Colonic mucosa (tissue), 4 donors: ENCODE data around the gene PARM1. TPM values are rescaled to one million over a fixed set of nuclear protein-coding genes. Genes with fewer than 3 reads are reported as not detected.

Experiments used
- DNase-seq: peaks from one replicate; pipeline ENCODE4 v3.0.0-alpha.2; 2020
- H3K27ac ChIP-seq: fragments of 200-600 bp; one replicate; pipeline ENCODE4 v1.8.0; 2021
- H3K27me3 ChIP-seq: fragments of 200-600 bp; one replicate; pipeline ENCODE4 v1.8.0; 2021
- H3K36me3 ChIP-seq: fragments of 200-600 bp; one replicate; pipeline ENCODE4 v1.8.0; 2021
- H3K4me1 ChIP-seq: fragments of 200-600 bp; one replicate; pipeline ENCODE4 v1.8.0; 2021; ENCODE audit warnings: mild to moderate bottlenecking
- H3K4me3 ChIP-seq: fragments of 200-600 bp; one replicate; pipeline ENCODE4 v1.8.0; 2021
- H3K9ac ChIP-seq, 2 donors: one replicate each; pipeline ENCODE4 v1.7.0; 2013; ENCODE audit warnings: control low read depth in 2 of 2, low read depth in 2 of 2, low read length in 2 of 2
- H3K9me3 ChIP-seq: fragments of 200-600 bp; one replicate; pipeline ENCODE4 v1.8.0; 2021
- CTCF ChIP-seq: fragments of 200-600 bp; IDR thresholded peaks from one replicate; pipeline ENCODE4 v1.8.0; 2022; ENCODE audit warnings: antibody characterized with exemption, mild to moderate bottlenecking
- intact Hi-C: fragments of 100-400 bp; cut with DNase I; formaldehyde crosslinking; loops from one replicate; pipeline ENCODE4 v1.14.1; 2022
- total RNA-seq, 2 donors: library from RNA; stranded (reverse); fragmentation: NEBNext Ultra II Directional in 1 of 2; extraction: Animal tissue kit (Norgen Biotek cat#: 25700) in 1 of 2; gene quantifications; one replicate each; pipeline ENCODE4 v1.2.1, GENCODE V29; 2021
- donor health status: healthy.
- donor health status: DM: no; HTN: no; CAD: no.
- donor health status: DM: no; HTN: no; CAD: no.

PARM1 gene
- total RNA-seq, 2 donors from 2014 or later, result 165 to 280 TPM

- no peak for TF ChIP-seq CTCF
- no peak overlapping the region for H3K9ac ChIP-seq
- H3K4me3 ChIP-seq, result no peak overlapping the region
- intact Hi-C loops, result no loop called here
- no peaks in the 10 kb centered on the region for H3K4me1 ChIP-seq
- no peaks in the 10 kb centered on the region for H3K36me3 ChIP-seq
- DNase-seq, result no peak
- H3K27ac ChIP-seq, result no peak overlapping the region
- no peaks in the 10 kb centered on the region for H3K27me3 ChIP-seq
- H3K9me3 ChIP-seq, result no peaks in the 10 kb centered on the region
Observed at GRCh38 chr4:75087416-75087815, 154.5 kb downstream of the PARM1 start.

- H3K4me3 ChIP-seq, result no peak overlapping the region
- DNase-seq, result no peak
- H3K27ac ChIP-seq, result no peak overlapping the region
- no peaks in the 10 kb centered on the region for H3K36me3 ChIP-seq
- intact Hi-C loops, result no loop called here
- H3K4me1 ChIP-seq, result no peaks in the 10 kb centered on the region
- H3K9ac ChIP-seq, result no peak overlapping the region
- no peaks in the 10 kb centered on the region for H3K9me3 ChIP-seq
- H3K27me3 ChIP-seq, result no peaks in the 10 kb centered on the region
- no peak for TF ChIP-seq CTCF
Observed at GRCh38 chr4:75087865-75088264, 154.9 kb downstream of the PARM1 start.

GRCh38 chr4:75089206-75089605, 156.3 kb downstream of the PARM1 start:
- DNase-seq, result no peak
- Histone ChIP-seq H3K36me3 (no peaks in the 10 kb centered on the region), H3K4me3 (no peak overlapping the region), H3K4me1 (no peaks in the 10 kb centered on the region), H3K27ac (no peak overlapping the region), H3K9me3 (no peaks in the 10 kb centered on the region), H3K9ac (no peak overlapping the region), H3K27me3 (no peaks in the 10 kb centered on the region)
- TF ChIP-seq CTCF, result no peak
- intact Hi-C loops, result no loop called here

- no peaks in the 10 kb centered on the region for H3K4me1 ChIP-seq
- H3K9ac ChIP-seq, result no peak overlapping the region
- no peak for TF ChIP-seq CTCF
- peak overlapping the region; percentile 54 for H3K27ac ChIP-seq
- H3K9me3 ChIP-seq, result no peaks in the 10 kb centered on the region
- H3K36me3 ChIP-seq, result no peaks in the 10 kb centered on the region
- no peaks in the 10 kb centered on the region for H3K27me3 ChIP-seq
- H3K4me3 ChIP-seq, result no peak overlapping the region
- DNase-seq, result peak; percentile 75
- intact Hi-C loops, result no loop called here
Observed at GRCh38 chr4:75099321-75099720, 166.4 kb downstream of the PARM1 start.

Other genes with a start within 250 kb of the PARM1 start
- 1 to 10 TPM; 3.4 to 6.1 TPM for gene BTC, start 138.6 kb upstream of the PARM1 start, total RNA-seq